MM.1S (cell line): ENCODE results near the gene TAP2.

Experiments used
- DNase-seq: peaks from one replicate; pipeline ENCODE4 v3.0.0-alpha.2; 2015
- H2AFZ ChIP-seq: fragments of 300-600 bp; sonication (generic); 2 replicates; pipeline ENCODE4 v1.6.0; 2016; ENCODE audit warnings: antibody characterized with exemption, low read length
- H3F3A ChIP-seq: fragments of 300-600 bp; sonication (generic); 2 replicates; pipeline ENCODE4 v1.6.1; 2016; ENCODE audit warnings: mild to moderate bottlenecking, antibody characterized with exemption, low read length, moderate library complexity, mixed read lengths; ENCODE audit not compliant: insufficient read depth
- H3K27ac ChIP-seq: fragments of 300-600 bp; sonication (generic); 2 replicates; pipeline ENCODE4 v1.5.1; 2016; ENCODE audit warnings: mild to moderate bottlenecking, low read length
- H3K27me3 ChIP-seq: fragments of 300-600 bp; sonication (generic); replicated peaks from 2 replicates; pipeline ENCODE4 v1.6.0; 2016; ENCODE audit warnings: low read length; ENCODE audit not compliant: insufficient read depth
- H3K36me3 ChIP-seq: fragments of 300-600 bp; sonication (generic); replicated peaks from 2 replicates; pipeline ENCODE4 v1.6.1; 2016; ENCODE audit warnings: mild to moderate bottlenecking, low read length, mixed read lengths; ENCODE audit not compliant: insufficient read depth
- H3K4me1 ChIP-seq: fragments of 300-600 bp; sonication (generic); 2 replicates; pipeline ENCODE4 v1.6.1; 2016; ENCODE audit warnings: low read length, mixed read lengths
- H3K4me2 ChIP-seq: fragments of 300-600 bp; sonication (generic); 2 replicates; pipeline ENCODE4 v1.6.0; 2016; ENCODE audit warnings: low read depth, low read length
- H3K4me3 ChIP-seq: fragments of 300-600 bp; sonication (generic); 2 replicates; pipeline ENCODE4 v1.5.1; 2016; ENCODE audit warnings: low read length, mixed read lengths
- H3K79me2 ChIP-seq: fragments of 300-600 bp; sonication (generic); 2 replicates; pipeline ENCODE4 v1.6.1; 2016; ENCODE audit warnings: mixed run types, low read length, mixed read lengths
- H3K9ac ChIP-seq: fragments of 300-600 bp; sonication (generic); 2 replicates; pipeline ENCODE4 v1.6.1; 2016; ENCODE audit warnings: low read length, mixed read lengths
- H3K9me2 ChIP-seq: fragments of 300-600 bp; sonication (generic); replicated peaks from 2 replicates; pipeline ENCODE4 v1.6.1; 2016; ENCODE audit warnings: mild to moderate bottlenecking, low read length, mixed read lengths; ENCODE audit not compliant: insufficient read depth
- H3K9me3 ChIP-seq: fragments of 300-600 bp; sonication (generic); replicated peaks from 2 replicates; pipeline ENCODE4 v1.6.1; 2016; ENCODE audit warnings: mild to moderate bottlenecking, low read length, mixed read lengths; ENCODE audit not compliant: insufficient read depth
- H4K20me1 ChIP-seq: fragments of 300-600 bp; sonication (generic); 2 replicates; pipeline ENCODE4 v1.6.1; 2016; ENCODE audit warnings: mild to moderate bottlenecking, low read length, moderate library complexity, mixed read lengths; ENCODE audit not compliant: insufficient read depth
- CTCF ChIP-seq: fragments of 300-600 bp; sonication (generic); IDR thresholded peaks from 2 replicates; pipeline ENCODE4 v1.5.1; 2016; ENCODE audit warnings: antibody characterized with exemption, low read length, mixed read lengths
- EZH2 ChIP-seq: fragments of 300-600 bp; sonication (generic); optimal IDR thresholded peaks from 2 replicates; pipeline ENCODE3; 2017; ENCODE audit warnings: low read depth, mild to moderate bottlenecking, antibody characterized with exemption, low read length, mixed read lengths
- EZH2phosphoT487 ChIP-seq: fragments of 300-600 bp; sonication (generic); IDR thresholded peaks from 2 replicates; pipeline ENCODE4 v1.6.1; 2018; ENCODE audit warnings: antibody characterized with exemption, low read length

TAP2 gene

GRCh38 chr6:32847004-32847403, 8.5 kb upstream of the TAP2 start:
- H2AFZ ChIP-seq: no peak overlapping the region
- TF ChIP-seq CTCF (no peak), EZH2 (no peak), EZH2phosphoT487 (no peak)
- no peaks in the 10 kb centered on the region for H4K20me1 ChIP-seq
- H3K4me1 ChIP-seq: peaks cover 23% of the 10 kb centered on the region
- H3K79me2 ChIP-seq: peaks cover 48% of the 10 kb centered on the region
- no peak overlapping the region for H3K27ac ChIP-seq
- H3K4me2 ChIP-seq: no peak overlapping the region
- H3K27me3 ChIP-seq: no peaks in the 10 kb centered on the region
- no peaks in the 10 kb centered on the region for H3K9me3 ChIP-seq
- no peak for DNase-seq
- no peaks in the 10 kb centered on the region for H3K9me2 ChIP-seq
- peaks cover 23% of the 10 kb centered on the region for H3F3A ChIP-seq
- no peak overlapping the region for H3K9ac ChIP-seq
- no peak overlapping the region for H3K4me3 ChIP-seq
- peaks cover 10% of the 10 kb centered on the region; the same call in 1 of the 2 replicates for H3K36me3 ChIP-seq

GRCh38 chr6:32845384-32845884, 6.9 kb upstream of the TAP2 start:
- Histone ChIP-seq H3K4me2 (peak overlapping the region; percentile 82), H3K9ac (peak overlapping the region; percentile 81; the same call in 1 of the 2 replicates), H2AFZ (no peak overlapping the region), H3K4me3 (peak overlapping the region; percentile 88), H4K20me1 (no peaks in the 10 kb centered on the region), H3K36me3 (0 out of 2 replicates have a peak, but pooled peaks cover 1% of the 10 kb centered on the region), H3K4me1 (peaks cover 21% of the 10 kb centered on the region), H3K79me2 (peaks cover 41% of the 10 kb centered on the region), H3K9me3 (no peaks in the 10 kb centered on the region), H3K27me3 (no peaks in the 10 kb centered on the region), H3K9me2 (no peaks in the 10 kb centered on the region), H3K27ac (peak overlapping the region; percentile 87), H3F3A (peaks cover 23% of the 10 kb centered on the region)
- peak; percentile 33 for DNase-seq
- no peak for TF ChIP-seq EZH2phosphoT487
- TF ChIP-seq CTCF: no peak
- no peak for TF ChIP-seq EZH2

- TF ChIP-seq EZH2: no peak
- no peak for TF ChIP-seq CTCF
- no peak for TF ChIP-seq EZH2phosphoT487
- H3K9me3 ChIP-seq: no peaks in the 10 kb centered on the region
- peak; percentile 17 for DNase-seq
- no peaks in the 10 kb centered on the region for H3K36me3 ChIP-seq
- H2AFZ ChIP-seq: no peak overlapping the region
- peak overlapping the region; percentile 88 for H3K4me3 ChIP-seq
- H3K4me2 ChIP-seq: peak overlapping the region; percentile 82
- peaks cover 21% of the 10 kb centered on the region for H3K4me1 ChIP-seq
- no peaks in the 10 kb centered on the region for H4K20me1 ChIP-seq
- H3K9me2 ChIP-seq: no peaks in the 10 kb centered on the region
- H3K27me3 ChIP-seq: no peaks in the 10 kb centered on the region
- peaks cover 39% of the 10 kb centered on the region for H3K79me2 ChIP-seq
- H3F3A ChIP-seq: peaks cover 23% of the 10 kb centered on the region
- peak overlapping the region; percentile 81; the same call in 1 of the 2 replicates for H3K9ac ChIP-seq
- peak overlapping the region; percentile 87 for H3K27ac ChIP-seq
Measured at GRCh38 chr6:32844839-32845383, 6.4 kb upstream of the TAP2 start.
